IMR-90 (cell line): ENCODE data around the gene MOB3B. TPM values are rescaled to one million over a fixed set of nuclear protein-coding genes. Genes with fewer than 3 reads are reported as not detected.

ENCODE experiments used
- ATAC-seq: fragments of 200-7000 bp; cut with Tn5 transposase; 2 replicates; pipeline ENCODE4 v1.9.1; 2020; ENCODE audit warnings: low read depth, mild to moderate bottlenecking, moderate library complexity
- BruUV-seq: library from RNA; stranded (reverse); fragments of 400-500 nt; replicated peaks from 2 replicates; lab custom pipeline; 2021; lab: Mats Ljungman, UMichigan
- CTCF ChIA-PET: fragments of 300-600 bp; formaldehyde crosslinking; extraction: SDS; loops from one replicate; lab custom pipeline; 2021; ENCODE audit warnings: antibody characterized with exemption; lab: Yijun Ruan, JAX
- POLR2A ChIA-PET: fragments of 300-600 bp; sonication (Branson Sonifier 250); formaldehyde crosslinking; loops from one replicate; lab custom pipeline; 2022; ENCODE audit warnings: antibody characterized with exemption; ENCODE audit not compliant: unreplicated experiment; lab: Charles Lee
- DNase-seq: peaks from one replicate; pipeline ENCODE4 v3.0.0; 2013
- H2AFZ ChIP-seq: replicated peaks from 2 replicates; pipeline ENCODE3; 2013; ENCODE audit warnings: low read length, mild to moderate bottlenecking; ENCODE audit not compliant: poor library complexity
- H2AK5ac ChIP-seq: 2 replicates; pipeline ENCODE4 v1.6.1; 2013; ENCODE audit warnings: low read depth, low read length, inconsistent platforms
- H2AK9ac ChIP-seq: replicated peaks from 2 replicates; pipeline ENCODE3; 2013; ENCODE audit warnings: mild to moderate bottlenecking, low read depth, low read length, moderate library complexity; ENCODE audit not compliant: poor library complexity
- H2BK120ac ChIP-seq: 2 replicates; pipeline ENCODE4 v1.6.1; 2013; ENCODE audit warnings: low read depth, low read length, inconsistent platforms
- H2BK15ac ChIP-seq: 3 replicates; pipeline ENCODE4 v1.6.1; 2013; ENCODE audit warnings: low read depth, low read length, inconsistent platforms
- H2BK20ac ChIP-seq: 2 replicates; pipeline ENCODE4 v1.6.1; 2013; ENCODE audit warnings: low read depth, mild to moderate bottlenecking, inconsistent platforms, low read length, moderate library complexity
- H2BK5ac ChIP-seq: 2 replicates; pipeline ENCODE4 v1.6.1; 2013; ENCODE audit warnings: mild to moderate bottlenecking, low read depth, low read length, inconsistent platforms; ENCODE audit not compliant: poor library complexity, severe bottlenecking
- H3K14ac ChIP-seq: replicated peaks from 2 replicates; pipeline ENCODE4 v1.6.1; 2013; ENCODE audit warnings: low read depth, low read length, inconsistent platforms
- H3K18ac ChIP-seq: 2 replicates; pipeline ENCODE4 v1.6.1; 2013; ENCODE audit warnings: low read depth, low read length, control low read depth
- H3K23ac ChIP-seq: 2 replicates; pipeline ENCODE4 v1.6.1; 2013; ENCODE audit warnings: low read depth, low read length, inconsistent platforms
- H3K27ac ChIP-seq: 2 replicates; pipeline ENCODE4 v1.5.1; 2013; ENCODE audit warnings: mild to moderate bottlenecking, control low read depth, low read length; ENCODE audit not compliant: insufficient read depth
- H3K27me3 ChIP-seq: 2 replicates; pipeline ENCODE4 v1.6.1; 2013; ENCODE audit warnings: low read length; ENCODE audit not compliant: control insufficient read depth, insufficient read depth
- H3K36me3 ChIP-seq: 2 replicates; pipeline ENCODE4 v1.6.1; 2013; ENCODE audit warnings: low read length, mixed read lengths; ENCODE audit not compliant: control insufficient read depth, insufficient read depth
- H3K4ac ChIP-seq: 2 replicates; pipeline ENCODE4 v1.6.1; 2013; ENCODE audit warnings: low read depth, low read length, inconsistent platforms
- H3K4me1 ChIP-seq: 2 replicates; pipeline ENCODE4 v1.6.1; 2013; ENCODE audit warnings: low read length, mixed read lengths; ENCODE audit not compliant: control insufficient read depth, insufficient read depth
- H3K4me2 ChIP-seq: 2 replicates; pipeline ENCODE4 v1.6.1; 2013; ENCODE audit warnings: low read depth, mild to moderate bottlenecking, control low read depth, low read length, moderate library complexity
- H3K4me3 ChIP-seq: 2 replicates; pipeline ENCODE4 v1.5.1; 2013; ENCODE audit warnings: low read depth, mild to moderate bottlenecking, control low read depth, low read length, moderate library complexity; ENCODE audit not compliant: insufficient read depth
- H3K56ac ChIP-seq: 2 replicates; pipeline ENCODE4 v1.6.1; 2013; ENCODE audit warnings: low read length, inconsistent platforms; ENCODE audit not compliant: insufficient read depth; ENCODE audit errors: extremely low read depth
- H3K79me1 ChIP-seq, 2 experiments: 2 replicates each; pipeline ENCODE4 v1.6.1; 2013; ENCODE audit warnings: low read length in 2 of 2, inconsistent platforms in 1 of 2, low read depth in 1 of 2
- H3K9ac ChIP-seq: 2 replicates; pipeline ENCODE4 v1.6.1; 2013; ENCODE audit warnings: low read depth, low read length, control low read depth
- H3K9me1 ChIP-seq: 2 replicates; pipeline ENCODE4 v1.6.1; 2013; ENCODE audit warnings: low read length, inconsistent platforms; ENCODE audit not compliant: insufficient read depth
- H3K9me3 ChIP-seq: 2 replicates; pipeline ENCODE4 v1.6.1; 2013; ENCODE audit warnings: low read length; ENCODE audit not compliant: control insufficient read depth, insufficient read depth
- H4K20me1 ChIP-seq: 2 replicates; pipeline ENCODE4 v1.6.1; 2013; ENCODE audit warnings: low read length, inconsistent platforms; ENCODE audit not compliant: insufficient read depth
- H4K5ac ChIP-seq: 2 replicates; pipeline ENCODE4 v1.6.1; 2013; ENCODE audit warnings: mild to moderate bottlenecking, low read depth, low read length, control low read depth
- H4K8ac ChIP-seq, 2 experiments: 2 replicates each; pipeline ENCODE4 v1.6.1; 2013; ENCODE audit warnings: low read depth in 2 of 2, low read length in 2 of 2, control low read depth in 1 of 2, inconsistent platforms in 1 of 2
- H4K91ac ChIP-seq: 2 replicates; pipeline ENCODE4 v1.6.1; 2013; ENCODE audit warnings: low read depth, low read length, inconsistent platforms; ENCODE audit not compliant: insufficient read depth
- MXI1 ChIP-seq: IDR thresholded peaks from 2 replicates; pipeline ENCODE4 v1.6.1; 2012; ENCODE audit warnings: low read depth, mild to moderate bottlenecking, low read length, moderate library complexity, borderline replicate concordance
- USF2 ChIP-seq: fragments of 150-350 bp; IDR thresholded peaks from 2 replicates; pipeline ENCODE4 v1.6.1; 2017; ENCODE audit warnings: mild to moderate bottlenecking, antibody characterized with exemption, low read length, low read depth
- WGBS, 2 experiments: methylation state at CpG; one replicate each; pipeline versions ENCODE4 v1.1.5 to v1.1.7; 2013; ENCODE audit warnings: missing lambda C conversion rate in 2 of 2; ENCODE audit not compliant: insufficient read length in 1 of 2; ENCODE audit errors: extremely low coverage in 2 of 2; 5-methylcytosine and 5-hydroxymethylcytosine counted together
- dilution Hi-C: fragments of 300-500 bp; cut with HindIII; formaldehyde crosslinking; loops from one replicate; pipeline ENCODE4 v1.14.3; 2018; ENCODE audit warnings: low sequenced_read_pairs; ENCODE audit not compliant: unreplicated experiment
- in situ Hi-C: fragments of 300-500 bp; cut with MboI; formaldehyde crosslinking; loops from 3 replicates; pipeline ENCODE4 v1.14.3; 2019; ENCODE audit warnings: low sequenced_read_pairs, inconsistent platforms, mixed read lengths
- intact Hi-C: fragments of 100-400 bp; cut with micrococcal nuclease; formaldehyde crosslinking; loops from 2 replicates; pipeline ENCODE4 v1.10.0; 2022
- polyA plus RNA-seq, 3 experiments: library from polyadenylated mRNA; depleted of rRNA; stranded (reverse); fragments of >200 nt; gene quantifications; 2 replicates each; pipeline ENCODE4 v1.2.3, GENCODE V29; 2012; ENCODE audit warnings: low replicate concordance in 1 of 3
- total RNA-seq: library from RNA; depleted of rRNA; stranded (reverse); fragments of >200 nt; gene quantifications from 2 replicates; pipeline ENCODE4 v1.2.3, GENCODE V29; 2012

MOB3B gene
- total and polyA plus RNA-seq, 2 of the 4 experiments (the other 2 are of a cell fraction) = under 0.01 to 0.02 TPM

GRCh38 chr9:27414220-27414761 is 115.3 kb downstream of the MOB3B start:
- ChIA-PET CTCF (interaction anchor here (0.6 kb wide), 1 partner anchor 8 kb away, joined by 3 read pairs; no protein-coding TSS in a partner anchor), POLR2A (interaction anchor here (0.6 kb wide), 1 partner anchor 21 kb away, joined by 5 read pairs; no protein-coding TSS in a partner anchor)
- Histone ChIP-seq H3K4me1 (no peaks in the 10 kb centered on the region), H2BK15ac (no peak overlapping the region), H3K9me1 (no peaks in the 10 kb centered on the region), H2BK5ac (no peak overlapping the region), H3K79me1 (no peaks in the 10 kb centered on the region), H4K20me1 (no peaks in the 10 kb centered on the region), H2BK20ac (no peak overlapping the region), H4K5ac (no peak overlapping the region), H2BK120ac (no peak overlapping the region), H2AK9ac (no peak overlapping the region), H4K91ac (no peak overlapping the region), H3K4me3 (no peak overlapping the region), H3K27ac (no peak overlapping the region), H4K8ac (no peak overlapping the region), H2AFZ (peak overlapping the region; percentile 10), H3K56ac (no peak overlapping the region), H3K4ac (no peak overlapping the region), H3K36me3 (no peaks in the 10 kb centered on the region), H3K9ac (no peak overlapping the region), H3K14ac (no peak overlapping the region), H3K27me3 (no peaks in the 10 kb centered on the region; the same call in 1 of the 2 replicates), H3K18ac (no peak overlapping the region), H3K9me3 (no peaks in the 10 kb centered on the region), H3K23ac (no peak overlapping the region), H3K4me2 (no peak overlapping the region), H2AK5ac (no peak overlapping the region)
- DNase-seq (no peak), ATAC-seq (no peak)
- intact Hi-C loops = no loop called here
- no peak for TF ChIP-seq USF2
- no peak for TF ChIP-seq MXI1
- no CpG with 5 or more reads among the region's 4 CpGs for WGBS, 2 experiments
- in situ Hi-C loops = no loop called here
- BruUV-seq = no TSS peak
- dilution Hi-C loops = no loop called here
